ENCODE data around the gene MCM3AP.
"Not testable (repeated sequence)": the region's sequence is repeated elsewhere in the genome, so short reads cannot be mapped to it uniquely, and the experiment has no call there.

MCM3AP gene

GRCh38 chr21:46319186-46319585 is 33.8 kb upstream of the MCM3AP start:
- no peak for TF ChIP-seq CTCF (IDR thresholded peaks at IDR 0.05; ENCODE audit: extremely low read depth, missing control alignments)
- DNase-seq (ENCODE audit: low spot score) = no peak

GRCh38 chr21:46318464-46318845 is 33.0 kb upstream of the MCM3AP start:
- no peak for TF ChIP-seq CTCF (IDR thresholded peaks at IDR 0.05; ENCODE audit: extremely low read depth, missing control alignments)

GRCh38 chr21:46317710-46318463 is 32.5 kb upstream of the MCM3AP start:
- TF ChIP-seq CTCF (IDR thresholded peaks at IDR 0.05; ENCODE audit: extremely low read depth, missing control alignments) = no peak
- no peak for DNase-seq (ENCODE audit: low spot score)

More at GRCh38 chr21:46318464-46318845, 33.0 kb upstream of the MCM3AP start:
- no peak for DNase-seq (ENCODE audit: low spot score)

GRCh38 chr21:46316708-46317324 is 31.4 kb upstream of the MCM3AP start:
- DNase-seq (ENCODE audit: low spot score) = no peak
- no peak for TF ChIP-seq CTCF (IDR thresholded peaks at IDR 0.05; ENCODE audit: extremely low read depth, missing control alignments)

GRCh38 chr21:46314441-46315020 is 29.1 kb upstream of the MCM3AP start:
- no peak for TF ChIP-seq CTCF (IDR thresholded peaks at IDR 0.05; ENCODE audit: extremely low read depth, missing control alignments)
- DNase-seq (ENCODE audit: low spot score) = no peak

- no peak for TF ChIP-seq CTCF (IDR thresholded peaks at IDR 0.05; ENCODE audit: extremely low read depth, missing control alignments)
- no peak for DNase-seq (ENCODE audit: low spot score)
These were observed 27.5 kb upstream of the MCM3AP start for GRCh38 chr21:46312949-46313348.

- TF ChIP-seq CTCF (IDR thresholded peaks at IDR 0.05; ENCODE audit: extremely low read depth, missing control alignments) = no peak
These were observed 26.2 kb upstream of the MCM3AP start for GRCh38 chr21:46311568-46311967.

GRCh38 chr21:46310260-46310659 is 24.8 kb upstream of the MCM3AP start:
- not testable (repeated sequence) for DNase-seq (ENCODE audit: low spot score)

More at GRCh38 chr21:46311568-46311967, 26.2 kb upstream of the MCM3AP start:
- DNase-seq (ENCODE audit: low spot score) = no peak

Data from GM20000 (cell line).